Fibroblast of lung (primary cell): ENCODE results near the gene KLHL26. TPM values are rescaled to one million over a fixed set of nuclear protein-coding genes. Genes with fewer than 3 reads are reported as not detected.
A peak's percentile ranks its signal among the peaks of the same experiment; 100 is the strongest.

Experiments
- DNase-seq, 2 donors: peaks; one replicate each; pipeline versions ENCODE4 v3.0.0 to v3.0.0-alpha.2; 2010; ENCODE audit warnings: low read depth in 2 of 2
- H2AFZ ChIP-seq: 2 replicates; pipeline ENCODE4 v1.5.1; 2012; ENCODE audit warnings: low read length, control low read depth, inconsistent platforms
- H3K27ac ChIP-seq: 2 replicates; pipeline ENCODE4 v1.5.1; 2011; ENCODE audit warnings: low read length, control low read depth; ENCODE audit not compliant: insufficient read depth
- H3K27me3 ChIP-seq: 2 replicates; pipeline ENCODE4 v1.5.1; 2011; ENCODE audit warnings: mild to moderate bottlenecking, low read length; ENCODE audit not compliant: control insufficient read depth, insufficient read depth
- H3K36me3 ChIP-seq: 2 replicates; pipeline ENCODE4 v1.5.1; 2011; ENCODE audit warnings: low read length; ENCODE audit not compliant: control insufficient read depth, insufficient read depth
- H3K4me1 ChIP-seq: 2 replicates; pipeline ENCODE4 v1.5.1; 2011; ENCODE audit warnings: low read length; ENCODE audit not compliant: control insufficient read depth, insufficient read depth; ENCODE audit errors: extremely low read depth
- H3K4me2 ChIP-seq: 2 replicates; pipeline ENCODE4 v1.5.1; 2011; ENCODE audit warnings: low read length, control low read depth; ENCODE audit not compliant: insufficient read depth; ENCODE audit errors: extremely low read depth
- H3K4me3 ChIP-seq, 4 experiments: fragments of 200-600 bp in 1 of 4; sonication (generic) in 1 of 4; replicated peaks in 1 of 4; 2 replicates each; pipeline ENCODE4 v1.5.1; 2011 to 2016; ENCODE audit warnings: low read length in 4 of 4, low read depth in 3 of 4, mild to moderate bottlenecking in 3 of 4, control low read depth in 2 of 4, inconsistent platforms in 1 of 4, mixed read lengths in 1 of 4; ENCODE audit not compliant: insufficient read depth in 1 of 4; ENCODE audit errors: control extremely low read depth in 1 of 4
- H3K79me2 ChIP-seq: 2 replicates; pipeline ENCODE4 v1.5.1; 2012; ENCODE audit warnings: mild to moderate bottlenecking, low read length, inconsistent platforms; ENCODE audit not compliant: control insufficient read depth, insufficient read depth
- H3K9ac ChIP-seq: 2 replicates; pipeline ENCODE4 v1.5.1; 2011; ENCODE audit warnings: mild to moderate bottlenecking, low read length, control low read depth; ENCODE audit not compliant: insufficient read depth
- H3K9me3 ChIP-seq: 2 replicates; pipeline ENCODE4 v1.5.1; 2012; ENCODE audit warnings: low read depth, low read length; ENCODE audit not compliant: control insufficient read depth, insufficient read depth
- H4K20me1 ChIP-seq: 2 replicates; pipeline ENCODE4 v1.5.1; 2011; ENCODE audit warnings: low read length; ENCODE audit not compliant: control insufficient read depth, insufficient read depth; ENCODE audit errors: extremely low read depth
- EZH2 ChIP-seq: IDR thresholded peaks from 2 replicates; pipeline ENCODE4 v1.5.1; 2012; ENCODE audit warnings: low read length, control low read depth, mild to moderate bottlenecking; ENCODE audit errors: missing control alignments
- polyA minus RNA-seq: library from RNA; depleted of rRNA, polyadenylated mRNA; stranded (reverse); fragments of >200 nt; gene quantifications from 2 replicates; pipeline ENCODE4 v1.2.3, GENCODE V29; 2011; ENCODE audit warnings: low replicate concordance
- polyA plus RNA-seq, 2 donors: library from polyadenylated mRNA; depleted of rRNA in 1 of 2; stranded (reverse) in 1 of 2; unstranded in 1 of 2; fragments of >200 nt; gene quantifications; 2 replicates each; pipeline ENCODE4 v1.2.1, GENCODE V29; 2011 to 2012; ENCODE audit warnings: missing spikeins in 1 of 2
- total RNA-seq: library from RNA; depleted of rRNA; stranded (reverse); fragments of >200 nt; gene quantifications from 2 replicates; pipeline ENCODE4 v1.2.1, GENCODE V29; 2014
- TF ChIP-seq, protein P1 (sequence below), 2 donors: IDR thresholded peaks in 1 of 2; conservative IDR thresholded peaks in 1 of 2; 1 replicate in 1 of 2; 2 replicates in 1 of 2; pipeline ENCODE4 v1.5.1; 2011 to 2012; ENCODE audit warnings: low read length in 2 of 2, control low read depth in 1 of 2, inconsistent platforms in 1 of 2, low read depth in 1 of 2, mild to moderate bottlenecking in 1 of 2

Gene KLHL26
- total RNA-seq (2.8 and 3.5 TPM in 2 replicates), polyA plus RNA-seq (1.4 and 1.9 TPM in 2 replicates), polyA minus RNA-seq (2.7 and 5.1 TPM in 2 replicates)
- polyA plus RNA-seq (2012): 1.8 and 4.0 TPM in 2 replicates

GRCh38 chr19:18636969-18637629, at the start of gene KLHL26:
TSS of gene KLHL26 (plus strand) at chr19:18637028. CDS start at chr19:18637055, 27 bp downstream.
- peak within 1 kb of the TSS; percentile 89 for H2AFZ ChIP-seq
- H3K27ac ChIP-seq: peak within 1 kb of the TSS; percentile 74
- peak within 1 kb of the TSS; percentile 68 to 93 (median 90) for H3K4me3 ChIP-seq
- peaks cover 6% of the 10 kb centered on the region for H3K4me1 ChIP-seq
- H3K79me2 ChIP-seq: no peaks in the 10 kb centered on the region
- no peaks in the 10 kb centered on the region for H3K27me3 ChIP-seq
- H3K9me3 ChIP-seq: no peaks in the 10 kb centered on the region
- no peak for DNase-seq
- H3K4me2 ChIP-seq: peak within 1 kb of the TSS; percentile 87
- TF ChIP-seq, protein P1, sequence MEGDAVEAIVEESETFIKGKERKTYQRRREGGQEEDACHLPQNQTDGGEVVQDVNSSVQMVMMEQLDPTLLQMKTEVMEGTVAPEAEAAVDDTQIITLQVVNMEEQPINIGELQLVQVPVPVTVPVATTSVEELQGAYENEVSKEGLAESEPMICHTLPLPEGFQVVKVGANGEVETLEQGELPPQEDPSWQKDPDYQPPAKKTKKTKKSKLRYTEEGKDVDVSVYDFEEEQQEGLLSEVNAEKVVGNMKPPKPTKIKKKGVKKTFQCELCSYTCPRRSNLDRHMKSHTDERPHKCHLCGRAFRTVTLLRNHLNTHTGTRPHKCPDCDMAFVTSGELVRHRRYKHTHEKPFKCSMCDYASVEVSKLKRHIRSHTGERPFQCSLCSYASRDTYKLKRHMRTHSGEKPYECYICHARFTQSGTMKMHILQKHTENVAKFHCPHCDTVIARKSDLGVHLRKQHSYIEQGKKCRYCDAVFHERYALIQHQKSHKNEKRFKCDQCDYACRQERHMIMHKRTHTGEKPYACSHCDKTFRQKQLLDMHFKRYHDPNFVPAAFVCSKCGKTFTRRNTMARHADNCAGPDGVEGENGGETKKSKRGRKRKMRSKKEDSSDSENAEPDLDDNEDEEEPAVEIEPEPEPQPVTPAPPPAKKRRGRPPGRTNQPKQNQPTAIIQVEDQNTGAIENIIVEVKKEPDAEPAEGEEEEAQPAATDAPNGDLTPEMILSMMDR (conservative IDR thresholded peaks at IDR 0.05 in 1 of 2, IDR thresholded peaks at IDR 0.05 in 1 of 2; ENCODE audit: low read depth in 1 of 2, low read length in 2 of 2): no peak
- no peak for TF ChIP-seq EZH2
- H3K9ac ChIP-seq: peak within 1 kb of the TSS; percentile 84
- H4K20me1 ChIP-seq: no peaks in the 10 kb centered on the region
- H3K36me3 ChIP-seq: no peaks in the 10 kb centered on the region

DNA sequence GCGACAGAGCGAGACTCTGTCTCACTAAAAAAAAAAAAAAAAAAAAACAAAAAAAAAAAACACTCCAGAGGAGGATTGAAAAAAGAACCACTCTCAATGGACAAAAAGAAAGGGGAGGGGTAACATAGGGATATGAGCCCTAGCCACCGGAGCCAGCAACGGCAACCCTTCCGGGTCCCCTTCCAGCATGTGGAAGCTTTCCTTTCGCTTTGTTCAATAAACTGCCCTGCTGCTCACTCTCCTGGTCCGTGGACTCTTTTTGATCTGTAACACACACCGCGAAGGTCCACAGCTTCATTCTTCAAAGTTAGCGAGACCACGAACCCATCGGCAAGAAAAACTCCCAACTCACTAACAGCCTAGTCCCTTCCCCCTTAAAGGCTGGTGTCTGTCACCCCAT, 49.3 kb upstream of the KLHL26 start:
- Histone ChIP-seq H3K36me3 (peaks cover 3% of the 10 kb centered on the region), H3K9ac (no peak overlapping the region), H2AFZ (no peak overlapping the region), H3K4me1 (peaks cover 5% of the 10 kb centered on the region), H3K27ac (no peak overlapping the region), H3K27me3 (no peaks in the 10 kb centered on the region), H3K4me3 (no peak overlapping the region), H3K9me3 (no peaks in the 10 kb centered on the region), H3K4me2 (peak overlapping the region; percentile 89), H4K20me1 (no peaks in the 10 kb centered on the region), H3K79me2 (no peaks in the 10 kb centered on the region)
- TF ChIP-seq EZH2: no peak
- TF ChIP-seq, protein P1 (conservative IDR thresholded peaks at IDR 0.05 in 1 of 2, IDR thresholded peaks at IDR 0.05 in 1 of 2; ENCODE audit: low read depth in 1 of 2, low read length in 2 of 2): no peak
- no peak for DNase-seq

DNA sequence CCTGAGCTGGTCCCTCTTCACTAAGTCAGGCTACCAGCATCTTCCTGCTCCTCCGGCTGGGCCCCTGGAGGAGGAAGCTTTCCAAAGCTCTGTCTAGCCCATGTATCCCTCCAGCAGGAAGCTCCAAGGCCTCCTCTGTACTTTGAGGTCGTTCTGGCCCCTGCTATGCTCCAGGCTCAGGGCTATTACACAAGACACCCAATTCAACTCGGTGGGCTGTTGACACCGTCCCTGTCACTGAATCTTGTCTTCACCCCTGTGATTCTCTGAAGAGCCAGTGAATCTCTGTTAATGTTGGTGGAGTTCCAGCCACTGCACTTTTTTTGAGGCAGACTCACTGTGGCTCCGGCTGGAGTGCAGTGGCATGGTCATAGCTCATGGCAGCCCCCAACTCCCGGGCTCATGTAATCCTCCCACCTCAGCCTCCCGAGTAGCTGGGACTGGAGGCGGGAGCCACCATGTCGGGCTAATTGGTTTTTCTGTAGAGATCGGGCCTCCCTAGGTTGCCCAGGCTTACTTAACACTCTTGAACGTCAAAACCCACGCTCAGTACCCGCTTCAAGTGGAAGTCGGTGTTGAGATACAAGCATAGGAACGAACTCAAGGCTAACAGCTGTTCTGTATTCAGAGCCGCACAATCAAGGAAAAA, 48.7 kb upstream of the KLHL26 start:
- H3K4me1 ChIP-seq: peaks cover 5% of the 10 kb centered on the region

More for the DNA sequence above, 48.7 kb upstream of the KLHL26 start:
- no peaks in the 10 kb centered on the region for H3K9me3 ChIP-seq
- peak overlapping the region; percentile 79 for H3K27ac ChIP-seq
- DNase-seq: no peak
- TF ChIP-seq EZH2: no peak
- TF ChIP-seq, protein P1 (conservative IDR thresholded peaks at IDR 0.05 in 1 of 2, IDR thresholded peaks at IDR 0.05 in 1 of 2; ENCODE audit: low read depth in 1 of 2, low read length in 2 of 2): no peak
- peak overlapping the region; percentile 89 for H3K4me2 ChIP-seq
- H4K20me1 ChIP-seq: no peaks in the 10 kb centered on the region
- H3K36me3 ChIP-seq: peaks cover 3% of the 10 kb centered on the region
- peak overlapping the region; percentile 88 for H2AFZ ChIP-seq
- H3K4me3 ChIP-seq: peak overlapping the region; percentile 61 to 78 (median 74)
- H3K9ac ChIP-seq: peak overlapping the region; percentile 71
- no peaks in the 10 kb centered on the region for H3K79me2 ChIP-seq
- no peaks in the 10 kb centered on the region for H3K27me3 ChIP-seq
